ENCODE results near the gene SPDEF.

The SPDEF gene

GRCh38 chr6:34528996-34529664 is 27.0 kb downstream of the SPDEF start:
- FAIRE-seq: no peak
- no peak for TF ChIP-seq CTCF (IDR thresholded peaks at IDR 0.05; ENCODE audit: insufficient read depth, missing control alignments)
- no peak for DNase-seq (ENCODE audit: insufficient read length, low spot score)

DNA sequence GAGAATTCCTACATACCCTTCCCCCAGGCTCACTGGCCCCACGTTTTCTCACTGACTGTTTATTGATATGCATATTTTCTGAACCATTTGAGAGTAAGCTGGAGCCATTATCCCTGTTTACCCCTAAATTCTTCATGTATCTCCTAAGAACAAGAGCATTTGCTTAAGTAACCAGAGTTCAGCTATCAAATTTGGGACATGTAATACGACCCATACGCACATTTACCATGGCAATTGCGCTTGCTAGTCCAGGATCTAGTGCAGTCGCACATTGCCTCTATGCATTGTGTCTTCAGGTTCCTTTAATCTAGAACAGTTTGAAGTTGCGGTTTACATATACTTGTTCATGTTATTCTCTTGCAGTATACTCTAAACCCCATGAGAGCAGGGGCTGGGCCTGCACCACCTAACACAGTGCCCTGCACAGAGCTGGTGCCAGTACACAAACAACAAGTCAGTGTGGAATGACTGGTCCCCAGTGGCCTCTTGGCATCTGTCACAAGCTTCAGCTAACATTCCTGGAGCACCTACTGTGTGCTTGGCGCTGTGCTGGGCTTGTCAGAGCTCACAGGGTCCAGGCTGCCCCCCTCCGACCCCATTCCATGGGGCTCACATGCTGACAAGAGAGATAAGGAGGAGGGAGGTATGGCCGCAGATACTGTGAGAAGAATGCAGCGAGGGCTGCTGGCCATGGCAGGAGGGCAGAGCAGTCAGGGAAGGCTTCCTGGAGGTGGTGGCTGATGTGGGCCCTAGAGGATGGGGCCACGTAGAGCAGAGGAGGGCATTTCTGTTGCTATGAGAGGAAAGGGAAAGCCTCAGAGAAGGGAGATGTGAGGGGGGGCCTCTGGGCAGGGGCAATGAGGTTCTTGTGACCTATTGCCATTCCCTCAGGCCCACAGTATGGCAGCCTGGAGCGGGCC is 28.1 kb downstream of the SPDEF start:
- DNase-seq (ENCODE audit: insufficient read length, low spot score) (no peak), FAIRE-seq (no peak)
- no peak for TF ChIP-seq CTCF (IDR thresholded peaks at IDR 0.05; ENCODE audit: insufficient read depth, missing control alignments)

DNA sequence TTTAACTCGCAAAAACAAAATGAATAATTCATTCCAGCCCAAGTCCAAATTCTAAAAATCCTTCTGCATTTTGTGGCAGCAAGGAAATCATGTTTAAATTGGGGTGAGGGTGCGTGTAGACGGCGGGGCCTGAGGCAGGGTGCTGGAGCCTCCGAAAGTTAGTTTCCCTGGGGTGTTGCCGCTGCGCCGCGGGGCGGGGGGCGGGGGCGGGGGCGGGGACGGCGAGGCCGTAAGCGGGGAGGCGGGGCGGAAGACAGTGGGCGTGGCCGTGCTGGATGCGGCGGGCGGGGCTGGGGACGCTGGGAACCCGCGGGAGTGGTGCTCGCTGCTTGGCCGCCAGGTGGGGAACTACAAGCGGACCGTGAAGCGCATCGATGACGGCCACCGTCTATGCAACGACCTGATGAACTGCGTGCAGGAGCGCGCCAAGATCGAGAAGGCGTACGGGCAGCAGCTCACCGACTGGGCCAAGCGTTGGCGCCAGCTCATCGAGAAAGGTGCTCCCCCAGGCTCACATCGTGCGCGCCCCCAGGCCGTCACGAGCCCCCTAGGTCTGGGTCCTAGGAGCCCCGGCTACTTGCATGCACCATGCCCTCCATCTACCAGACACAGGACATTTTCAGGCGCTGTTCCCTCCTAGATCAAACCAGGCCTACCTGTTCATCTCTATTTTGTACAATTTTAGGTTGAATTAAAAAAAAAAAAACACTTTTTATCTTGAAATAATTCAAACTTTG is 29.0 kb downstream of the SPDEF start:
- TF ChIP-seq CTCF (IDR thresholded peaks at IDR 0.05; ENCODE audit: insufficient read depth, missing control alignments): peak; percentile 69
- DNase-seq (ENCODE audit: insufficient read length, low spot score) (peak; percentile 98), FAIRE-seq (no peak)

DNA sequence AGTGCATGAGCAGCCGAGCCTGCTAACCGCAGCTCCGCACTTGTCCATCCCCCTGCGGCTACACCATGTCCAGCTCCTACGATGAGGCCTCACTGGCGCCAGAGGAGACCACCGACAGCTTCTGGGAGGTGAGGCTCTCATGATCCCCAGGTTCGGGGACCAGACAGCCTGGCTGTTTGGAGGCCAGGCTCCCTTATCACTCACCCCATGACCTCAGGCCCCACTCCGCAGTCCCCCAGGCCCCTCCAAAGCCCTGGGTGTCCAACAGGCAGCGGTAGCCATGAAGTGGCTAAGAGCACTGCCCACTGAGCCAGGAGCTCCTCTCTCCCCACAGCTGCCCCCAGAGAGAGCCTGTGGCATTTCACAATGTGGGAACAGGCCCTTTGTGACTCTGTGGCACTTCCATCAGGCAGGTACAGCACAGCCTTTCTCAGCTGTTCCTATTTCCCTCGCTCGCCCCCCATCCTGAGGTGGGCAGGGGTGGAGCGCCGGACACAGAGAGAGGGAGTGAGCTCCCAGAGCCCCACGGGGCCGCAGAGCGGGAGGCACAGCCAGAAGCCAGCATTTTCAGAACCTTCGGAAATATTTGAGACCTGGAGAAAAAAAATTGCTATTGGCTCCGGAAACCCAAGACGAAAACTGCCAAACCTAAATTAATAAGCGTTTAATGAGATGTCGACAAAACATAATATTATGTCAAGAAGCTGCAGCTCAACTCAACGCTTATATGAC is 29.7 kb downstream of the SPDEF start:
- no peak for FAIRE-seq
- no peak for TF ChIP-seq CTCF (IDR thresholded peaks at IDR 0.05; ENCODE audit: insufficient read depth, missing control alignments)
- DNase-seq (ENCODE audit: insufficient read length, low spot score): no peak

DNA sequence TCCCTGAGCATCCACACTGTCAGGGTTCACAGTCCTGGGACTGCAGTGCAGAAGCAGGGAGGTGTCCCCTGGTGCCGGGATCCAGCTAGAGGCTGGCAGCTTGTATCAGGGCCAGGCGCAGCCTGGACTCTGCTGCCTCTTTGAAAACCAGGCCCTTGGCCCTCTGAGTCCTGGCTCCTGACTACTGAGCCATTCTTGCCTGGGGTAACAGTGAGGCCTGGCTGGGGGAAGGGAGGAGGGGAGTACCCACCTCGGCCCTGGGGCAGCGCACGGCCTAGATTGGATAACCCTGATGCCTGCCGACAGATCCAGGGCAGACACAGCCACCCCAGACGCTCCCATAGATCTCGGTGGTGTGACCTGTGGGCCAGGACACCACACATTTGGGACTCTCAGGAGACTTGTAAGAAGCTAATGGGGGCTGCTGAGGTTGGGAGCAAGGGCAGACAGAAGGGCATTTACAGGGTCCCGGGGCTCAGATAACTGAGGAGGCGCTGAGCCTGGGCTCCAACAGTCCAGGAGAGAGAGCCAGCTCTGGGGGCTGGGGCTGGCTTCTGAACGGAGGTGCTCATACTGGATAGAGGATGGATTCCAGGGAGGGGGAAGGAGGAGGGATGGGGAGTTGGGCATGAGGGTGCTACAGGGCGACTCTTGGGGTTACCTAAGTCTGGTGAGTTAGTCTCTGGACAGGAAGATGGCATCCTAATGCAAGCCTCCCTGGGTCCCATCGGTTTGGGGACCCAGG is 30.5 kb downstream of the SPDEF start:
- DNase-seq (ENCODE audit: insufficient read length, low spot score) (no peak), FAIRE-seq (no peak)
- no peak for TF ChIP-seq CTCF (IDR thresholded peaks at IDR 0.05; ENCODE audit: insufficient read depth, missing control alignments)

- no peak for TF ChIP-seq CTCF (IDR thresholded peaks at IDR 0.05; ENCODE audit: insufficient read depth, missing control alignments)
- no peak for DNase-seq (ENCODE audit: insufficient read length, low spot score)
- FAIRE-seq: no peak
These were observed 31.2 kb downstream of the SPDEF start for GRCh38 chr6:34524971-34525370.
